ENCODE measurements around the gene SLC8B1. TPM values are rescaled to one million over a fixed set of nuclear protein-coding genes. Genes with fewer than 3 reads are reported as not detected.

SLC8B1 gene
- 10 to 100 TPM; 23.1 to 94.7 TPM for total RNA-seq

DNA sequence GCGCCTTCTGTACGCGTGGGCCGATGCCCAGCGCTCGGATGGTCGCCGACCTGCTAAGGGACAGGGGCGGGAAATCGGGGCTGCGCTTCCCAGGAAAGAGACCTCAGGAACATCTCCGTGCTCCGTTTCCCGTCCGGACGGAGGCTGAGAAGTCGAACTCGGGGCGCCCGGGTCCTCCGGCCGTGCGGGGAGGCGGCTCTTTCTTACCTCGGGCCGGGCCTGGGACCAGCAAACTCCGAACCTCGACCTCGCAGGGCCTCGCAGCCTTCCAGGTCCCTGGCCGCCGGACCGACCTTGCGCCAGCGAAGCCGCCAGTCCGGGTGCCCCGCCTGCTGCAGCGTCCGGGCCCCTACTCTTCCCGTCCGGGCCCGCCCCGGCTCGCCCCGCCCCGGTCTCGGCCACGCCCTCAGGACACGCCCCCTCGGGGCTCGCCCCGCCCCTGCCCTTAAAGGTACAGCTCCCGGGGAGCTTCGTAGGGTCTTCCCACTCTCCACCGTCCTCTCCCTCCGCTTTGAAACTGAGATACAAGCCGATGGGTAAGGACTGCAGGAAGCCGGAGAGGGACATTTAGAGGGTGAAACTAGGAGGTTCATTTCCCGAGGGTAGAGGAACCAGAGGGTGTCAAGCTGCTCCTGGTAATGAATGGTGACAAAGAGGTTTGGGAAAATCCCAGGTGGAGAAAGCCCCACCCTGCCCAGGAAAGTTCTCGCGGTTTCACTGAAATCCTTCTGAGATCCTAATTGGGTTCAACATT lies at the start of gene SLC8B1:
Gene SLC8B1 (minus strand): TSS at position 324 of the 754 bp plus-strand sequence. CDS start 2,231 bp downstream, outside the sequence.
- TF ChIP-seq POLR2A (IDR thresholded peaks at IDR 0.05) = peak; percentile 95
- TF ChIP-seq POLR2AphosphoS5 (IDR thresholded peaks at IDR 0.05) = peak; percentile 66
- TF ChIP-seq, protein P1, sequence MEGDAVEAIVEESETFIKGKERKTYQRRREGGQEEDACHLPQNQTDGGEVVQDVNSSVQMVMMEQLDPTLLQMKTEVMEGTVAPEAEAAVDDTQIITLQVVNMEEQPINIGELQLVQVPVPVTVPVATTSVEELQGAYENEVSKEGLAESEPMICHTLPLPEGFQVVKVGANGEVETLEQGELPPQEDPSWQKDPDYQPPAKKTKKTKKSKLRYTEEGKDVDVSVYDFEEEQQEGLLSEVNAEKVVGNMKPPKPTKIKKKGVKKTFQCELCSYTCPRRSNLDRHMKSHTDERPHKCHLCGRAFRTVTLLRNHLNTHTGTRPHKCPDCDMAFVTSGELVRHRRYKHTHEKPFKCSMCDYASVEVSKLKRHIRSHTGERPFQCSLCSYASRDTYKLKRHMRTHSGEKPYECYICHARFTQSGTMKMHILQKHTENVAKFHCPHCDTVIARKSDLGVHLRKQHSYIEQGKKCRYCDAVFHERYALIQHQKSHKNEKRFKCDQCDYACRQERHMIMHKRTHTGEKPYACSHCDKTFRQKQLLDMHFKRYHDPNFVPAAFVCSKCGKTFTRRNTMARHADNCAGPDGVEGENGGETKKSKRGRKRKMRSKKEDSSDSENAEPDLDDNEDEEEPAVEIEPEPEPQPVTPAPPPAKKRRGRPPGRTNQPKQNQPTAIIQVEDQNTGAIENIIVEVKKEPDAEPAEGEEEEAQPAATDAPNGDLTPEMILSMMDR (IDR thresholded peaks at IDR 0.05) = peak in 1 of 4 experiments; percentile 26
- Histone ChIP-seq H3K27me3 (replicated peaks; ENCODE audit: insufficient read depth) (no peaks in the 10 kb centered on the region), H3K36me3 (no peaks in the 10 kb centered on the region), H3K4me3 (peak within 1 kb of the TSS; percentile 65 to 83), H3K4me1 (replicated peaks) (no peaks in the 10 kb centered on the region), H3K9me3 (no peaks in the 10 kb centered on the region), H3K27ac (peak within 1 kb of the TSS; percentile 64 to 75)
- intact Hi-C loops (cut with DNase I) = loop anchor here (2.0 to 10.0 kb wide), 2 partner anchors 24 to 110 kb away; partner anchors contain the start of genes PLBD2 and TPCN1
- DNase-seq (ENCODE audit: low spot score) = peak; percentile 85
- under 1% methylated on average over 39 of the region's 62 CpGs for WGBS

DNA sequence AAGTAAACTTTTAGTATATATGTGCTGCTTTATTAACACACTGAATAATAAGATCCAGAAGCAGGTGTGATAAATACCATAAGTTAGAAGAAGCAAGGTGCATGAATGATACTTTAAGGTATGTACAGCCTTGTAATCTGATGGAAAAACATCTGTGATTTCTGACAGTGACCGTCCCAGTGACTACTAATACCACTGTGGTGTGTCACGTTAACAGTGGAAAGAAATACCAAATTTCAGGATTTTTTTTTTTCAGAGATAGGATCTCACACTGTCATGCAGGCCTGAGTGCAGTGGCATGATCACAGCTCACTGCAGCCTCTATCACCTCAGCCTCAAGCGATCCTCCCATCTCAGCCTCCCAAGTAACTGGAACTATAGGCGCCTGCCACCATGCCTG lies 47.3 kb upstream of the SLC8B1 start:
- H3K9me3 ChIP-seq = no peaks in the 10 kb centered on the region
- no peak for DNase-seq (ENCODE audit: low spot score)
- TF ChIP-seq POLR2AphosphoS5 (IDR thresholded peaks at IDR 0.05) (no peak), POLR2A (IDR thresholded peaks at IDR 0.05) (no peak)
- TF ChIP-seq, protein P1 (IDR thresholded peaks at IDR 0.05) = no peak
- no peaks in the 10 kb centered on the region for H3K27me3 ChIP-seq (replicated peaks; ENCODE audit: insufficient read depth)
- no peak overlapping the region for H3K4me3 ChIP-seq
- H3K27ac ChIP-seq = no peak overlapping the region
- no peaks in the 10 kb centered on the region for H3K4me1 ChIP-seq (replicated peaks)
- 94% methylated on average over 4 of the region's 4 CpGs for WGBS
- H3K36me3 ChIP-seq = no peaks in the 10 kb centered on the region
- intact Hi-C loops (cut with DNase I) = no loop called here

DNA sequence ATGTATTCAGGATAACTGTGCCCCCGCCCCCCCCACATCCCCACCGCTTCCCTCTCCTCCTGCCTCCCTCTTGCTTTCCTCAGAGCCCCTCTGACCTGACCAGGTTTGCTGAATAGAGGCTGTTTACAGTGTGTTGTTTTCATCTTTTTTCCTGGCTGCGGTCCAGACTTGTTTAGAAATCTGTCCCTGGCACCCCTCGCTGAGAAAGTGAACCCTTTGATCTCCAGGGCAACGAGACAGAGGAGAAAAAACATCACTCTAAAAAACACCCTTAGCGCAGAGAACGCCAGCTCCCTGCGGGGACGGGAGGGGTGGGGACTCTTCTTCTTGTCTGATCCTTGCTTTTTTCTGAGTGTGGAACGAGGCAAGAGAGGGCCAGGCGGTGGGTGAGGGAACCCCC lies 46.3 kb upstream of the SLC8B1 start:
- H3K36me3 ChIP-seq = no peaks in the 10 kb centered on the region
- H3K27me3 ChIP-seq (replicated peaks; ENCODE audit: insufficient read depth) = no peaks in the 10 kb centered on the region
- WGBS = 72% methylated on average over 11 of the region's 11 CpGs

DNA sequence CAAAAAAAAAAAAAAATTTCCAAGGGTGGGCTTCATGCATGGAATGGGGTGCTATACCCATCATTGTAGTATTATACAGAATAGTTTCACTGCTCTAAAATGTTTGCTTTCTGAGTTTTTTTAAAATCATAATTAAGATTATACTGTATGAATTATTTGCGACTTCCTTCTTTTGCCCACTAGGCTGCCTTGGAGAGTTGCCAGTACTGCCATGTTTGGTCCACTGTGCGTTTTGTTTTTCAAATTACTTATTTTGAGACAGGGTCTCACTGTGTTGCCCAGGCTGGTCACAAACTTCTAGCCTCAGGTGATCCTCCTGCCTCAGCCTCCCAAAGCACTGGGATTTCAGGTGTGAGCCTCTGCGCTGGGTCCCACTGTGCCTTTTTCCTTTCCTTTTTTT lies 43.4 kb upstream of the SLC8B1 start:
- 88% methylated on average over 3 of the region's 3 CpGs for WGBS
- DNase-seq (ENCODE audit: low spot score) = no peak
- Histone ChIP-seq H3K36me3 (no peaks in the 10 kb centered on the region), H3K27me3 (replicated peaks; ENCODE audit: insufficient read depth) (no peaks in the 10 kb centered on the region), H3K9me3 (no peaks in the 10 kb centered on the region), H3K4me1 (replicated peaks) (no peaks in the 10 kb centered on the region), H3K4me3 (no peak overlapping the region), H3K27ac (no peak overlapping the region)
- intact Hi-C loops (cut with DNase I) = no loop called here
- no peak for TF ChIP-seq POLR2A (IDR thresholded peaks at IDR 0.05)

More for the DNA sequence above, 46.3 kb upstream of the SLC8B1 start:
- Histone ChIP-seq H3K4me3 (no peak overlapping the region), H3K4me1 (replicated peaks) (no peaks in the 10 kb centered on the region), H3K27ac (no peak overlapping the region), H3K9me3 (no peaks in the 10 kb centered on the region)
- DNase-seq (ENCODE audit: low spot score) = no peak
- intact Hi-C loops (cut with DNase I) = no loop called here
- TF ChIP-seq POLR2AphosphoS5 (IDR thresholded peaks at IDR 0.05) = no peak
- no peak for TF ChIP-seq POLR2A (IDR thresholded peaks at IDR 0.05)
- TF ChIP-seq, protein P1 (IDR thresholded peaks at IDR 0.05) = no peak

DNA sequence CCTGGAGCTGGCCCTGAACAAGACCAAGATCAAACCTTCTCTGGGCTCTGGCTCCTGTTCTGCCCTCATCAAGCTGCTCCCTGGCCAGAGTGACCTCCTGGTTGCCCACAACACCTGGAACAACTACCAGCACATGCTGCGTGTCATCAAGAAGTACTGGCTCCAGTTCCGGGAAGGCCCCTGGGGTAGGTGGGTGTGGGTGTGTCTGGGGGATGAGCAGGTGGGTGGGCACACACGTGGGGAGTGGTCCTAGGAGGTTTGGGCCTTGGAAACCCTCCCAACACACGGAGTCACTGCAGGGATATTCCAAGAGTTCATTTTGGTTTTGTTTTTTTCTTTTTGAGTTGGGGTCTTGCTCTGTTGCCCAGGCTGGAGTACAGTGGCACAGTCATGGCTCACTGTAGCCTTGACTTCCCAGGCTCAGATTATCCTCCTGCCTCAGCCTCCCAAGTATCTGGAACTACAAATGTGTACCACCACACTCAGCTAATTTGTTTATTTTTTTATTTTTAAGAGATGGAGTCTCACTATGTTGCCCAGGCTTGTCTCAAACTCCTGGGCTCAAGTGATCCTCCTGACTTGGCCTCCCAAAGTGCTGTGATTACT lies 40.0 kb upstream of the SLC8B1 start:
- Histone ChIP-seq H3K36me3 (no peaks in the 10 kb centered on the region), H3K27ac (no peak overlapping the region), H3K4me1 (replicated peaks) (no peaks in the 10 kb centered on the region), H3K9me3 (no peaks in the 10 kb centered on the region), H3K27me3 (replicated peaks; ENCODE audit: insufficient read depth) (no peaks in the 10 kb centered on the region), H3K4me3 (no peak overlapping the region)
- TF ChIP-seq, protein P1 (IDR thresholded peaks at IDR 0.05) = no peak
- TF ChIP-seq POLR2AphosphoS5 (IDR thresholded peaks at IDR 0.05) = no peak
- no peak for TF ChIP-seq POLR2A (IDR thresholded peaks at IDR 0.05)
- 100% methylated on average over 4 of the region's 4 CpGs for WGBS
- intact Hi-C loops (cut with DNase I) = no loop called here
- DNase-seq (ENCODE audit: low spot score) = no peak
